Breast epithelium (tissue), 3 donors: Measurements from ENCODE around the gene FNIP2.

ENCODE experiments used
- CTCF ChIP-seq, 3 donors: fragments of 450-650 bp; IDR thresholded peaks; one replicate each; pipeline ENCODE4 v1.5.1; 2016 to 2017; ENCODE audit warnings: antibody characterized with exemption in 3 of 3, mild to moderate bottlenecking in 3 of 3, moderate library complexity in 3 of 3
- POLR2A ChIP-seq: fragments of 450-650 bp; IDR thresholded peaks from one replicate; pipeline ENCODE4 v1.6.1; 2016; ENCODE audit warnings: antibody characterized with exemption, mild to moderate bottlenecking, moderate library complexity

- no peak for TF ChIP-seq CTCF (IDR thresholded peaks at IDR 0.05)
- no peak for TF ChIP-seq POLR2A
These were observed 46.4 kb upstream of the FNIP2 start for GRCh38 chr4:158722291-158722916.
